DOHH2 (cell line): ENCODE results near the gene OR10A5.

ENCODE experiments used
- H3F3A ChIP-seq: fragments of 200-600 bp; sonication (generic), shearing (Covaris generic); 2 replicates; pipeline ENCODE4 v1.6.0; 2016; ENCODE audit warnings: antibody characterized with exemption, mild to moderate bottlenecking; ENCODE audit not compliant: control insufficient read depth, insufficient read depth
- H3K27ac ChIP-seq: fragments of 200-600 bp; sonication (generic); 2 replicates; pipeline ENCODE4 v1.5.1; 2014; ENCODE audit warnings: low read depth, mild to moderate bottlenecking, low read length, moderate library complexity
- H3K27me3 ChIP-seq: fragments of 200-600 bp; sonication (generic); 2 replicates; pipeline ENCODE4 v1.6.1; 2014; ENCODE audit warnings: mild to moderate bottlenecking, low read length, mixed read lengths; ENCODE audit not compliant: control insufficient read depth
- H3K36me3 ChIP-seq: fragments of 200-600 bp; sonication (generic); 2 replicates; pipeline ENCODE4 v1.6.1; 2014; ENCODE audit warnings: mild to moderate bottlenecking, low read length, moderate library complexity, mixed read lengths; ENCODE audit not compliant: control insufficient read depth
- H3K4me1 ChIP-seq: fragments of 200-600 bp; sonication (generic); 2 replicates; pipeline ENCODE4 v1.6.1; 2014; ENCODE audit warnings: mild to moderate bottlenecking, low read length, mixed read lengths; ENCODE audit not compliant: control insufficient read depth
- H3K4me2 ChIP-seq: fragments of 200-600 bp; sonication (generic); 2 replicates; pipeline ENCODE4 v1.6.0; 2014; ENCODE audit warnings: mild to moderate bottlenecking, low read length, moderate library complexity
- H3K4me3 ChIP-seq: fragments of 200-600 bp; sonication (generic); 2 replicates; pipeline ENCODE4 v1.5.1; 2014; ENCODE audit warnings: mild to moderate bottlenecking, low read length, mixed read lengths
- H3K79me2 ChIP-seq: fragments of 200-600 bp; sonication (generic); 2 replicates; pipeline ENCODE4 v1.6.1; 2014; ENCODE audit warnings: mild to moderate bottlenecking, low read length, mixed read lengths; ENCODE audit not compliant: control insufficient read depth
- H3K9me2 ChIP-seq: fragments of 200-600 bp; sonication (generic); replicated peaks from 2 replicates; pipeline ENCODE4 v1.6.1; 2014; ENCODE audit warnings: mild to moderate bottlenecking, low read length, mixed read lengths; ENCODE audit not compliant: control insufficient read depth
- H3K9me3 ChIP-seq: fragments of 200-600 bp; sonication (generic); 2 replicates; pipeline ENCODE4 v1.6.1; 2014; ENCODE audit warnings: antibody characterized with exemption, low read length, mixed read lengths; ENCODE audit not compliant: control insufficient read depth, insufficient read depth
- H4K20me1 ChIP-seq: fragments of 200-600 bp; sonication (generic); 2 replicates; pipeline ENCODE4 v1.6.0; 2014; ENCODE audit warnings: low read depth, mild to moderate bottlenecking, antibody characterized with exemption, low read length, moderate library complexity; ENCODE audit not compliant: control insufficient read depth, insufficient read depth
- CTCF ChIP-seq: fragments of 200-600 bp; sonication (generic); IDR thresholded peaks from one replicate; pipeline ENCODE4 v1.5.1; 2014; ENCODE audit warnings: antibody characterized with exemption, mild to moderate bottlenecking, low read depth, low read length; ENCODE audit not compliant: poor library complexity, severe bottlenecking
- EZH2phosphoT487 ChIP-seq: fragments of 200-600 bp; sonication (generic); IDR thresholded peaks from 2 replicates; pipeline ENCODE4 v1.6.1; 2017; ENCODE audit warnings: borderline replicate concordance, mild to moderate bottlenecking, antibody characterized with exemption, low read length, moderate library complexity, mixed read lengths

The OR10A5 gene

GRCh38 chr11:6813656-6814055 is 31.8 kb upstream of the OR10A5 start:
- H3K4me1 ChIP-seq, result no peaks in the 10 kb centered on the region
- no peaks in the 10 kb centered on the region for H3K79me2 ChIP-seq
- H3K4me2 ChIP-seq, result no peak overlapping the region
- H3K27me3 ChIP-seq, result no peaks in the 10 kb centered on the region
- peaks cover 5% of the 10 kb centered on the region; the same call in 1 of the 2 replicates for H3K9me3 ChIP-seq
- H3K9me2 ChIP-seq, result no peaks in the 10 kb centered on the region
- H3K36me3 ChIP-seq, result no peaks in the 10 kb centered on the region
- TF ChIP-seq CTCF, result no peak
- TF ChIP-seq EZH2phosphoT487, result no peak
- no peak overlapping the region for H3K4me3 ChIP-seq
- no peaks in the 10 kb centered on the region for H4K20me1 ChIP-seq
- no peak overlapping the region for H3K27ac ChIP-seq
- no peaks in the 10 kb centered on the region for H3F3A ChIP-seq

GRCh38 chr11:6817694-6818093 is 27.8 kb upstream of the OR10A5 start:
- H3K27me3 ChIP-seq, result no peaks in the 10 kb centered on the region
- H3K27ac ChIP-seq, result no peak overlapping the region
- H3K4me2 ChIP-seq, result no peak overlapping the region
- no peaks in the 10 kb centered on the region for H3K36me3 ChIP-seq
- H4K20me1 ChIP-seq, result no peaks in the 10 kb centered on the region
- H3K9me3 ChIP-seq, result peaks cover 5% of the 10 kb centered on the region
- no peaks in the 10 kb centered on the region for H3K79me2 ChIP-seq
- H3K4me3 ChIP-seq, result no peak overlapping the region
- no peak for TF ChIP-seq EZH2phosphoT487
- no peak for TF ChIP-seq CTCF
- no peaks in the 10 kb centered on the region for H3F3A ChIP-seq
- H3K4me1 ChIP-seq, result no peaks in the 10 kb centered on the region
- no peaks in the 10 kb centered on the region for H3K9me2 ChIP-seq

GRCh38 chr11:6818967-6819366 is 26.5 kb upstream of the OR10A5 start:
- peaks cover 5% of the 10 kb centered on the region for H3K9me3 ChIP-seq
- no peaks in the 10 kb centered on the region for H3K36me3 ChIP-seq
- no peaks in the 10 kb centered on the region for H3F3A ChIP-seq
- no peak overlapping the region for H3K4me2 ChIP-seq
- no peaks in the 10 kb centered on the region for H3K4me1 ChIP-seq
- no peaks in the 10 kb centered on the region for H3K9me2 ChIP-seq
- no peaks in the 10 kb centered on the region for H3K27me3 ChIP-seq
- no peak for TF ChIP-seq CTCF
- H3K79me2 ChIP-seq, result no peaks in the 10 kb centered on the region
- no peak overlapping the region for H3K27ac ChIP-seq
- no peaks in the 10 kb centered on the region for H4K20me1 ChIP-seq
- no peak overlapping the region for H3K4me3 ChIP-seq
